ENCODE data around the gene ZNF79.
A peak's percentile ranks its signal among the peaks of the same experiment; 100 is the strongest.

Gene ZNF79

GRCh38 chr9:127423934-127424675 lies at the start of gene ZNF79:
TSS of gene ZNF79 (plus strand) at chr9:127424382. CDS start at chr9:127424788, 406 bp downstream.
- TF ChIP-seq FOXA1 (IDR thresholded peaks at IDR 0.05), result no peak
- no peak for TF ChIP-seq ZNF384 (IDR thresholded peaks at IDR 0.05)
- TF ChIP-seq HDGF (IDR thresholded peaks at IDR 0.05; ENCODE audit: borderline replicate concordance), result no peak
- no peak for TF ChIP-seq FOXK2 (IDR thresholded peaks at IDR 0.05)
- TF ChIP-seq ARNT (IDR thresholded peaks at IDR 0.05), result no peak
- TF ChIP-seq L3MBTL2 (conservative IDR thresholded peaks at IDR 0.05), result peak; percentile 83
- no peak for TF ChIP-seq BHLHE40 (IDR thresholded peaks at IDR 0.05; ENCODE audit: borderline replicate concordance)
- TF ChIP-seq NFRKB (IDR thresholded peaks at IDR 0.05), result no peak
- TF ChIP-seq TARDBP (IDR thresholded peaks at IDR 0.05), result no peak
- peak; percentile 56 for TF ChIP-seq ELF4 (IDR thresholded peaks at IDR 0.05)
- no peak for TF ChIP-seq PKNOX1 (IDR thresholded peaks at IDR 0.05)
- TF ChIP-seq SUZ12 (IDR thresholded peaks at IDR 0.05), result no peak
- TF ChIP-seq SP1 (IDR thresholded peaks at IDR 0.05), result no peak
- no peak for TF ChIP-seq LEF1 (IDR thresholded peaks at IDR 0.05; ENCODE audit: borderline replicate concordance)
- TF ChIP-seq FOXM1 (IDR thresholded peaks at IDR 0.05; ENCODE audit: borderline replicate concordance), result no peak
- no peak for TF ChIP-seq CTBP1 (IDR thresholded peaks at IDR 0.05; ENCODE audit: borderline replicate concordance)
- ChIA-PET POLR2A (interaction anchor here (0.7 to 2.7 kb wide), 20 partner anchors 8 to 171 kb away, joined by 3 to 18 read pairs (median 4); partner anchors contain the start of genes LRSAM1, RPL12 and SLC2A8), CTCF (interaction anchor here (0.6 kb wide), 1 partner anchor 25 kb away, joined by 3 read pairs; no protein-coding TSS in a partner anchor)
- DNase-seq (ENCODE audit: extremely low spot score), result peak; percentile 96

- ChIA-PET POLR2A (no interaction called here), CTCF (no interaction called here)
- no peak for TF ChIP-seq FOXK2 (IDR thresholded peaks at IDR 0.05)
- TF ChIP-seq ZNF384 (IDR thresholded peaks at IDR 0.05), result no peak
- no peak for TF ChIP-seq NFRKB (IDR thresholded peaks at IDR 0.05)
- TF ChIP-seq HDGF (IDR thresholded peaks at IDR 0.05; ENCODE audit: borderline replicate concordance), result no peak
- TF ChIP-seq SP1 (IDR thresholded peaks at IDR 0.05), result no peak
- TF ChIP-seq FOXA1 (IDR thresholded peaks at IDR 0.05), result no peak
- no peak for TF ChIP-seq PKNOX1 (IDR thresholded peaks at IDR 0.05)
- TF ChIP-seq ARNT (IDR thresholded peaks at IDR 0.05), result no peak
- TF ChIP-seq BHLHE40 (IDR thresholded peaks at IDR 0.05; ENCODE audit: borderline replicate concordance), result no peak
- TF ChIP-seq CTBP1 (IDR thresholded peaks at IDR 0.05; ENCODE audit: borderline replicate concordance), result no peak
- TF ChIP-seq TARDBP (IDR thresholded peaks at IDR 0.05), result no peak
- TF ChIP-seq ELF4 (IDR thresholded peaks at IDR 0.05), result no peak
- no peak for TF ChIP-seq SUZ12 (IDR thresholded peaks at IDR 0.05)
- no peak; the same call in 1 of the 2 replicates for TF ChIP-seq L3MBTL2 (conservative IDR thresholded peaks at IDR 0.05)
- no peak for DNase-seq (ENCODE audit: extremely low spot score)
These were observed 43.7 kb upstream of the ZNF79 start for GRCh38 chr9:127380479-127380878.

GRCh38 chr9:127382541-127382940 lies 41.6 kb upstream of the ZNF79 start:
- POLR2A ChIA-PET, result interaction anchor here (1.0 to 1.5 kb wide), 2 partner anchors 14 to 42 kb away, joined by 3 read pairs; partner anchors contain the start of gene ZNF79
- no peak for DNase-seq (ENCODE audit: extremely low spot score)
- CTCF ChIA-PET, result no interaction called here
- TF ChIP-seq NFRKB (IDR thresholded peaks at IDR 0.05) (no peak), FOXK2 (IDR thresholded peaks at IDR 0.05) (no peak), ZNF384 (IDR thresholded peaks at IDR 0.05) (no peak), SUZ12 (IDR thresholded peaks at IDR 0.05) (no peak), TARDBP (IDR thresholded peaks at IDR 0.05) (no peak), HDGF (IDR thresholded peaks at IDR 0.05; ENCODE audit: borderline replicate concordance) (no peak), ELF4 (IDR thresholded peaks at IDR 0.05) (no peak), LEF1 (IDR thresholded peaks at IDR 0.05; ENCODE audit: borderline replicate concordance) (no peak), FOXA1 (IDR thresholded peaks at IDR 0.05) (no peak), BHLHE40 (IDR thresholded peaks at IDR 0.05; ENCODE audit: borderline replicate concordance) (no peak), PKNOX1 (IDR thresholded peaks at IDR 0.05) (no peak), ARNT (IDR thresholded peaks at IDR 0.05) (no peak), CTBP1 (IDR thresholded peaks at IDR 0.05; ENCODE audit: borderline replicate concordance) (no peak), L3MBTL2 (conservative IDR thresholded peaks at IDR 0.05) (no peak)

- ChIA-PET CTCF (no interaction called here), POLR2A (no interaction called here)
- TF ChIP-seq FOXA1 (IDR thresholded peaks at IDR 0.05), result no peak
- no peak for TF ChIP-seq L3MBTL2 (conservative IDR thresholded peaks at IDR 0.05)
- no peak for TF ChIP-seq BHLHE40 (IDR thresholded peaks at IDR 0.05; ENCODE audit: borderline replicate concordance)
- TF ChIP-seq LEF1 (IDR thresholded peaks at IDR 0.05; ENCODE audit: borderline replicate concordance), result no peak
- no peak for TF ChIP-seq SUZ12 (IDR thresholded peaks at IDR 0.05)
- no peak for TF ChIP-seq TARDBP (IDR thresholded peaks at IDR 0.05)
- no peak for TF ChIP-seq SP1 (IDR thresholded peaks at IDR 0.05)
- TF ChIP-seq FOXM1 (IDR thresholded peaks at IDR 0.05; ENCODE audit: borderline replicate concordance), result no peak
- TF ChIP-seq ARNT (IDR thresholded peaks at IDR 0.05), result no peak
- no peak for TF ChIP-seq HDGF (IDR thresholded peaks at IDR 0.05; ENCODE audit: borderline replicate concordance)
- TF ChIP-seq FOXK2 (IDR thresholded peaks at IDR 0.05), result no peak
- TF ChIP-seq CTBP1 (IDR thresholded peaks at IDR 0.05; ENCODE audit: borderline replicate concordance), result no peak
- no peak for TF ChIP-seq ZNF384 (IDR thresholded peaks at IDR 0.05)
- TF ChIP-seq ELF4 (IDR thresholded peaks at IDR 0.05), result no peak
- TF ChIP-seq NFRKB (IDR thresholded peaks at IDR 0.05), result no peak
- TF ChIP-seq PKNOX1 (IDR thresholded peaks at IDR 0.05), result no peak
- DNase-seq (ENCODE audit: extremely low spot score), result no peak
These were observed 40.0 kb upstream of the ZNF79 start for GRCh38 chr9:127384016-127384730.

All from HEK293T (cell line).